ENCODE data around the gene FAM83D.

DNA sequence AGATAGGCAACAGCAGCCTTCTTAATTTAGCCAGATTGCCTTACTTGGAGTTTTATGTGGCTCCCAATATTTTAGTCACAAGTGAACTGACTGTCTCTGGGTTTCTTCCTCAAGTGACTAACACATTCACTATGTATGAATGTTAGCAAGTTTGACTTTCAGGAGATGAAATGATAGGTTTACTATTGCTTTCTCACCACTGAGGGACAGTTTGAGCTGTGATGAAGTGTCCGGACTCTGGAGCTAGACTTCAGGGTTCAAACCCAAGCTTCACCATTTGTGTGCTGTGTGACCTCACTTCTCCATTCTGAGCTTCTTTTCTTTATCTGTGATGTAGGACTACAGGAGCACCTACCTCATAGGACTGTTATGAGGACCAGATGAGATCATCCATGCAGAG, 44.1 kb downstream of the FAM83D start:
- TF ChIP-seq, protein P1, sequence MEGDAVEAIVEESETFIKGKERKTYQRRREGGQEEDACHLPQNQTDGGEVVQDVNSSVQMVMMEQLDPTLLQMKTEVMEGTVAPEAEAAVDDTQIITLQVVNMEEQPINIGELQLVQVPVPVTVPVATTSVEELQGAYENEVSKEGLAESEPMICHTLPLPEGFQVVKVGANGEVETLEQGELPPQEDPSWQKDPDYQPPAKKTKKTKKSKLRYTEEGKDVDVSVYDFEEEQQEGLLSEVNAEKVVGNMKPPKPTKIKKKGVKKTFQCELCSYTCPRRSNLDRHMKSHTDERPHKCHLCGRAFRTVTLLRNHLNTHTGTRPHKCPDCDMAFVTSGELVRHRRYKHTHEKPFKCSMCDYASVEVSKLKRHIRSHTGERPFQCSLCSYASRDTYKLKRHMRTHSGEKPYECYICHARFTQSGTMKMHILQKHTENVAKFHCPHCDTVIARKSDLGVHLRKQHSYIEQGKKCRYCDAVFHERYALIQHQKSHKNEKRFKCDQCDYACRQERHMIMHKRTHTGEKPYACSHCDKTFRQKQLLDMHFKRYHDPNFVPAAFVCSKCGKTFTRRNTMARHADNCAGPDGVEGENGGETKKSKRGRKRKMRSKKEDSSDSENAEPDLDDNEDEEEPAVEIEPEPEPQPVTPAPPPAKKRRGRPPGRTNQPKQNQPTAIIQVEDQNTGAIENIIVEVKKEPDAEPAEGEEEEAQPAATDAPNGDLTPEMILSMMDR (IDR thresholded peaks at IDR 0.05; ENCODE audit: control extremely low read depth in 1 of 3, insufficient read depth in 1 of 3, low read depth in 1 of 3, low read length in 3 of 3) = no peak
- no peak for TF ChIP-seq POLR2A (IDR thresholded peaks at IDR 0.05; ENCODE audit: control extremely low read depth in 1 of 2, low read depth in 2 of 2, low read length in 2 of 2)
- no peak for TF ChIP-seq MAFK (IDR thresholded peaks at IDR 0.05; ENCODE audit: low read depth, low read length)
- TF ChIP-seq SIN3A (conservative IDR thresholded peaks at IDR 0.05 in 1 of 2, IDR thresholded peaks at IDR 0.05 in 1 of 2; ENCODE audit: low read depth in 1 of 2, low read length in 2 of 2) = no peak
- TF ChIP-seq JUND (IDR thresholded peaks at IDR 0.05; ENCODE audit: low read length) = no peak
- TF ChIP-seq EZH2 (IDR thresholded peaks at IDR 0.05; ENCODE audit: low read depth, low read length, severe bottlenecking) = no peak
- no peak for TF ChIP-seq POLR2AphosphoS5 (IDR thresholded peaks at IDR 0.05; ENCODE audit: low read depth, low read length)
- TF ChIP-seq RFX5 (IDR thresholded peaks at IDR 0.05; ENCODE audit: borderline replicate concordance, low read depth, low read length) = no peak
- TF ChIP-seq, protein P2, sequence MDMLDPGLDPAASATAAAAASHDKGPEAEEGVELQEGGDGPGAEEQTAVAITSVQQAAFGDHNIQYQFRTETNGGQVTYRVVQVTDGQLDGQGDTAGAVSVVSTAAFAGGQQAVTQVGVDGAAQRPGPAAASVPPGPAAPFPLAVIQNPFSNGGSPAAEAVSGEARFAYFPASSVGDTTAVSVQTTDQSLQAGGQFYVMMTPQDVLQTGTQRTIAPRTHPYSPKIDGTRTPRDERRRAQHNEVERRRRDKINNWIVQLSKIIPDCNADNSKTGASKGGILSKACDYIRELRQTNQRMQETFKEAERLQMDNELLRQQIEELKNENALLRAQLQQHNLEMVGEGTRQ (IDR thresholded peaks at IDR 0.05; ENCODE audit: low read length) = no peak
- no peak for TF ChIP-seq YY1 (IDR thresholded peaks at IDR 0.05; ENCODE audit: low read depth, low read length)
- no peak for TF ChIP-seq BCL11A (IDR thresholded peaks at IDR 0.05; ENCODE audit: low read depth in 2 of 2, low read length in 2 of 2)
- TF ChIP-seq RNF2 (IDR thresholded peaks at IDR 0.05; ENCODE audit: borderline replicate concordance, low read depth, low read length, missing control alignments, poor library complexity, severe bottlenecking) = no peak
- TF ChIP-seq HDAC2 (IDR thresholded peaks at IDR 0.05; ENCODE audit: borderline replicate concordance in 1 of 2, low read depth in 2 of 2, low read length in 2 of 2) = no peak
- TF ChIP-seq, protein P3, sequence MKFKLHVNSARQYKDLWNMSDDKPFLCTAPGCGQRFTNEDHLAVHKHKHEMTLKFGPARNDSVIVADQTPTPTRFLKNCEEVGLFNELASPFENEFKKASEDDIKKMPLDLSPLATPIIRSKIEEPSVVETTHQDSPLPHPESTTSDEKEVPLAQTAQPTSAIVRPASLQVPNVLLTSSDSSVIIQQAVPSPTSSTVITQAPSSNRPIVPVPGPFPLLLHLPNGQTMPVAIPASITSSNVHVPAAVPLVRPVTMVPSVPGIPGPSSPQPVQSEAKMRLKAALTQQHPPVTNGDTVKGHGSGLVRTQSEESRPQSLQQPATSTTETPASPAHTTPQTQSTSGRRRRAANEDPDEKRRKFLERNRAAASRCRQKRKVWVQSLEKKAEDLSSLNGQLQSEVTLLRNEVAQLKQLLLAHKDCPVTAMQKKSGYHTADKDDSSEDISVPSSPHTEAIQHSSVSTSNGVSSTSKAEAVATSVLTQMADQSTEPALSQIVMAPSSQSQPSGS (IDR thresholded peaks at IDR 0.05; ENCODE audit: low read length) = no peak
